ENCODE measurements around the gene SMIM22. TPM values are rescaled to one million over a fixed set of nuclear protein-coding genes. Genes with fewer than 3 reads are reported as not detected.
"Not testable (repeated sequence)": the region's sequence is repeated elsewhere in the genome, so short reads cannot be mapped to it uniquely, and the experiment has no call there.

Gene SMIM22
- total RNA-seq, 2 donors from 2014 or later, result 448 to 580 TPM

GRCh38 chr16:4766875-4767628 lies 28.1 kb upstream of the SMIM22 start, which contains the start of gene ZNF500:
Gene ZNF500, minus strand, starts transcription at chr16:4767162. Its CDS starts 1,184 bp downstream, at chr16:4765978.
- DNase-seq, result peak; percentile 98 to 99
- intact Hi-C loops (cut with DNase I, micrococcal nuclease), result no loop called here
- ATAC-seq, result peak; percentile 88

- DNase-seq (peak in 1 of 2 donors; percentile 54), ATAC-seq (peak; percentile 16)
- intact Hi-C loops (cut with DNase I, micrococcal nuclease), result no loop called here
Measured at GRCh38 chr16:4767872-4768548, 27.2 kb upstream of the SMIM22 start.

- DNase-seq, result peak; percentile 97
- ATAC-seq, result peak; percentile 85
- intact Hi-C loops (cut with DNase I, micrococcal nuclease), result no loop called here
Measured at GRCh38 chr16:4768549-4769305, 26.4 kb upstream of the SMIM22 start.

- DNase-seq, result peak in 1 of 2 donors; percentile 25
- ATAC-seq, result no peak
- intact Hi-C loops (cut with DNase I, micrococcal nuclease), result no loop called here
Measured at GRCh38 chr16:4769306-4769638, 25.9 kb upstream of the SMIM22 start.

GRCh38 chr16:4771646-4772045 lies 23.5 kb upstream of the SMIM22 start:
- ATAC-seq, result no peak
- DNase-seq, result no peak
- intact Hi-C loops (cut with DNase I, micrococcal nuclease), result no loop called here

- intact Hi-C loops (cut with DNase I, micrococcal nuclease), result no loop called here
Measured at GRCh38 chr16:4772351-4772750, 22.8 kb upstream of the SMIM22 start.

GRCh38 chr16:4775005-4775404 lies 20.2 kb upstream of the SMIM22 start:
- intact Hi-C loops (cut with DNase I, micrococcal nuclease), result no loop called here
- ATAC-seq, result no peak

More at GRCh38 chr16:4772351-4772750, 22.8 kb upstream of the SMIM22 start:
- DNase-seq, result no peak
- no peak for ATAC-seq

GRCh38 chr16:4776141-4776705 lies 18.9 kb upstream of the SMIM22 start:
- intact Hi-C loops (cut with DNase I, micrococcal nuclease), result no loop called here

More at GRCh38 chr16:4775005-4775404, 20.2 kb upstream of the SMIM22 start:
- DNase-seq, result no peak

GRCh38 chr16:4777339-4778049 lies 17.7 kb upstream of the SMIM22 start:
- intact Hi-C loops (cut with DNase I, micrococcal nuclease), result no loop called here
- ATAC-seq, result no peak
- DNase-seq, result no peak

More at GRCh38 chr16:4776141-4776705, 18.9 kb upstream of the SMIM22 start:
- no peak for ATAC-seq
- no peak for DNase-seq

- no peak for DNase-seq
- intact Hi-C loops (cut with DNase I, micrococcal nuclease), result no loop called here
- ATAC-seq, result no peak
Measured at GRCh38 chr16:4778050-4778392, 17.1 kb upstream of the SMIM22 start.

GRCh38 chr16:4780235-4780634 lies 14.9 kb upstream of the SMIM22 start:
- peak; percentile 91 for ATAC-seq
- DNase-seq, result no peak
- intact Hi-C loops (cut with DNase I, micrococcal nuclease), result no loop called here

- intact Hi-C loops (cut with DNase I, micrococcal nuclease), result no loop called here
- ATAC-seq (no peak), DNase-seq (no peak)
Measured at GRCh38 chr16:4783251-4783950, 11.8 kb upstream of the SMIM22 start.

GRCh38 chr16:4783951-4784336 lies 11.2 kb upstream of the SMIM22 start:
- intact Hi-C loops (cut with DNase I, micrococcal nuclease), result no loop called here
- no peak for DNase-seq
- no peak for ATAC-seq

GRCh38 chr16:4784444-4784987 lies 10.7 kb upstream of the SMIM22 start:
- intact Hi-C loops (cut with DNase I, micrococcal nuclease); DNase-seq; ATAC-seq: not testable (repeated sequence)

- DNase-seq, result no peak
- intact Hi-C loops (cut with DNase I, micrococcal nuclease), result no loop called here
- peak; percentile 30 for ATAC-seq
Measured at GRCh38 chr16:4785758-4786433, 9.3 kb upstream of the SMIM22 start.

GRCh38 chr16:4787068-4787467 lies 8.1 kb upstream of the SMIM22 start:
- intact Hi-C loops (cut with DNase I, micrococcal nuclease), result no loop called here
- DNase-seq (no peak), ATAC-seq (no peak)
